GM18526 (cell line): ENCODE measurements around the gene DGKH.

Experiments used
- POLR2A ChIP-seq: IDR thresholded peaks from 3 replicates; pipeline ENCODE4 v1.6.1; 2011; ENCODE audit not compliant: insufficient read length; ENCODE audit errors: extremely low read depth

The DGKH gene

GRCh38 chr13:42048342-42048683, at the start of gene DGKH:
DGKH (plus strand) TSS chr13:42048648; CDS start chr13:42048774, 126 bp downstream.
- TF ChIP-seq POLR2A = no peak

GRCh38 chr13:42000846-42001245, 47.6 kb upstream of the DGKH start:
- no peak for TF ChIP-seq POLR2A

DNA sequence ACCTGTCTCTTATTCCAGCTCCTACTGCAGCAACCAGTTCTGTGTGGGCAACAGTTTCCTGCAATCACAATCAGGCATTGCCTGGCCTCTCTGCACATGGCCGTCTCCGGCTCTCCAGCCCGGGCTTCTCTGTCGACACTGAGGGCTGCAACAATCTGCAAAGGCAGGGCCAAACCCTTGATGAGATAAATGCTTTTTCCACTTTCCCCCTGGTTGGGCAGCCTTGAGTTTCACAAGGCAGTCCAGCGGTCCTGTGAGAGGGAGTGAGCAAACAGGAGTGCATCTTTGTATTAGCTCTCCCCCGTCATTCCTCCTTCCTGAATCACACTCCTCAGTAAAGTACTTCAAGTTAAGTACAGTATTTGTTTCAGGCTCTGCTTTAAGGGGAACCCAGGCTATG, 46.9 kb upstream of the DGKH start:
- no peak for TF ChIP-seq POLR2A

- no peak for TF ChIP-seq POLR2A
Observed at GRCh38 chr13:42002066-42002465, 46.4 kb upstream of the DGKH start.

DNA sequence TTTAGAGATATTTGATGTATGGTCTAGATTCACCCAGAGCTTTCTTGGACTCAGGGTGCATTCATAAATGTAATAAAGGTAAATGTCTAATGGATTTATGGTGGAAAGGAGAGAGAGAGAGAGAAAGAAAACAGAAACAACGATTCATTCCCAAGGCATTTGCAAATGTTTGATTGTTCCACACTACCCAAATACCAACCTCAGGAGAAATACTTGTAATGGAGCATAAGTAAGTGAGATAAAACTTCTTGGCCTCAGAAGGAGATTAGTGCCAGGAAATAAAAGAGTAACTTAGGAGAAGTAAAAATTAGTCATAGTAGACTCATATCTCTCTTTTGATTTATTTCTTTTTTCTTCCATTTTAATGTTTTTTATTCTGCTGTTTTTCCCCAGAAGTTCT, 40.6 kb upstream of the DGKH start:
- no peak for TF ChIP-seq POLR2A

DNA sequence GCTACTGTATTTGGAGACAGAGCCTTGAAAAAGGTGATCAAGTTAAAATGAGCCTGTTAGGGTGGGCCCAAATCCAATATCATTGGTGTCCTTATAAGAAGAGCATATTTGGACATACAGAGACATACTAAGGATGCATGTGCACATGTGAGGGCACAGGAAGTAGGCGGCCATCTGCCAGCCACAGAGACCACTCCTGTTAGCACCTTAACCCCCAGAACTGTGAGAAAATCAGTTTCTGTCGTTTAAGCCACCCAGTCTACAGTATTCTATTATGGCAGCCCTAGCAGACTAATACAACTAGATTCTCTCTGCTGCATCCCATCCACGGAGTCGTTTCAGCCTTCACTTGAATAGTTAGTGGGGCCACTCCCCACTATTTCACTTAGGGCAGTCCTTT, 39.4 kb upstream of the DGKH start:
- no peak for TF ChIP-seq POLR2A

- TF ChIP-seq POLR2A = no peak
Observed at GRCh38 chr13:42011601-42012350, 36.7 kb upstream of the DGKH start.

DNA sequence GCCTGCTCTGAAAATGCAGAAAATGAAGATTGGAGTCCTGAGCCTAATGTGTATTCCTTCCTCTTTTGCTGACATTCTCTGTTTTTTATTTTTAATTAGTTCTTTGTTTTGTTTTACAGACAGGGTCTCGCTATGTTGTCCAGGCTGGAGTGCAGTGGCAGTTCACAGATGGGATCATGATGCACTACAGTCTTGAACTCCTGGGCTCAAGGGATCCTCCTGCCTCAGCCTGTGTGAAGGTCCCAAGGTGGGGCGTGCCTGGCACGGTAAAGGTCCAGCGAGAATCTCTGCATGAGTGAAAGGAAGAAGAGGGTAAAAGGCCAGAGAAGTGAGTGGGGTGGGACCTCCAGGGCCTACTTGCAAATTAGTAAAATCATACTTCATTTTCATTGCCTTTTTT, 34.3 kb upstream of the DGKH start:
- TF ChIP-seq POLR2A = no peak

- TF ChIP-seq POLR2A = no peak
Observed at GRCh38 chr13:42017264-42017663, 31.2 kb upstream of the DGKH start.

DNA sequence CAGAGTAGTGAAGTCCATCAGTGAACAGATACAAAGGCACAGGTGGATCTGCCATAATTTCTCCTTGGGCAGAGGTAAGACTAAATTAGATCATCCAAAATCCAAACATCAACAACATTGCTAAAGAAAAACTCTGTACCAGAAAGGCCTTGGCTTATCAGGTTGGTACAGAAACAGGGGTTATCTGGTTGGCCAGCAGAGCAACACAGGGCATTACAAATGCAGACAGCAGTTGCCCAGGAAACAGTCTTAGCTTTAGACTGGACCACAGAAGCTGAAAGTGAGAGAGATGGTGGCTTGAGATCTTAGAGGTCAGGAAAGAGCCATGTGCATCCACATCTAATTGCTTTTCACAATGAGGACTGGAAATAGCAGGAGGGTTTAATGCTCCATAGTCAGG, 26.6 kb upstream of the DGKH start:
- no peak for TF ChIP-seq POLR2A

- no peak for TF ChIP-seq POLR2A
Observed at GRCh38 chr13:42022336-42022735, 26.1 kb upstream of the DGKH start.

DNA sequence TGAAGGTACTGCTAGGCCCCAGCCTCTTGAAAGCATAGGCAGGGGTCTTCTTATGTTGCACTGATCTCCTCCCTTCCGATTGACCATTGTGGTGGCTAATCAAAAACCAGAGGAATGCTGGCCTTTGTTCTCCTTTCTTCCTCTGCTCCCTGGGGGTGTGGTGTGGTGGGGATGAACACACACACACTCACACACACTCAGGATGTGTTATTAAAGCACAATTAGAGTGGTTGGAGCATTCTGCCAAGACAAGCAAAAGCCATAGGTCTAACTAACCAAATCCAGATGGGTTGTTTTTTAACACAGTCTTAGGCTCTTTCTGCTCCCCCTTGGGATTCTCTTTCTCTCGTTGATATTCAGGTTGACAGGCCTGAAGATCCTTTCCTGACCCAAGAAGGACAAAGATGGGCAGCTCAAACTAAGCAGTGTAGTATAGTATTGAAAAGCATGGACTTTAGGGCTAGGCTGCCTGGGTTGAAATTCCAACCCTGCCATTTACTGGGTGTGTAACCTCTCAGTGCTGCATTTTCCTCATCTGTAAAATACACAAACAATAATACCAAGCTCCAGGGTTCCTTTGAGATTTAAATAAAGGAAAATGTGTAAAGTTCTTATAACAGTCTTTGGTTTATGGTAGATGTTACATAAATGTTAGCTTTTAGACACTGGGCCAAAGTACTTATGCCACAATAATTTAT, 25.5 kb upstream of the DGKH start:
- TF ChIP-seq POLR2A = no peak

GRCh38 chr13:42027286-42027685, 21.2 kb upstream of the DGKH start:
- TF ChIP-seq POLR2A = no peak

DNA sequence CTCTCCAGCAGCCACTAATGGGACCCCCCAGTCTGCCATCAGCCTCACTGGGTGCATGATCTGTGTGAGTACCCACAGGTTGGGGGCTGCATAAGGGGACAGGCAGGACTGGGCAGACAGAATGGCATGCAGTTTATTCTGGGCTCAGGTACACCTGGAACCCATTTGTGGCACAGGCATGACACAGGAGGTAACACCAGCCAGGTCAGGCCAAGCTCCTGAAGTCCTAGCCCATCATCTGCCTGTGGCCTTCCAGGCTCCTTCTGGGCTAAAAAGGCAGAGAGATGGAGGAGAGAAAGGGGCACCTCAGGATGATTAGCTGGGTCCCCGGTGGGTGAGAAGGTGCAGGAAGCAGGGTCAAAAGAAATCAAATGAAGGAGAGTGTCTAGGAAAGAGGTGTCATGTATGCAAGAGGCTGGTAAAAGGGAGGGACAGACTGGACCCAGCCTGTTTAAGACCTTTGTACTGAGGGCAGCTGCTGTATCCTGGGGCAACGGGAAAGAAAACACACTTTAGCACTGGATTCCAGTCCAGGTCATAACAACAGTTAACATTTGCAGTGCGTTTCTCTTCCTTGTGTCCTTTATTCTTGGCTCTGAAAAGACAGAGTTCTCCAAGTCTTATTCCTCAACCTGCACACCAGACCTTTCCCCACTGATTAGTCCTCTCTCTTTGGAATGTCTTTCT, 20.2 kb upstream of the DGKH start:
- TF ChIP-seq POLR2A = no peak

- no peak for TF ChIP-seq POLR2A
Observed at GRCh38 chr13:42035905-42036521, 12.4 kb upstream of the DGKH start.

- TF ChIP-seq POLR2A = no peak
Observed at GRCh38 chr13:42036711-42037110, 11.7 kb upstream of the DGKH start.

DNA sequence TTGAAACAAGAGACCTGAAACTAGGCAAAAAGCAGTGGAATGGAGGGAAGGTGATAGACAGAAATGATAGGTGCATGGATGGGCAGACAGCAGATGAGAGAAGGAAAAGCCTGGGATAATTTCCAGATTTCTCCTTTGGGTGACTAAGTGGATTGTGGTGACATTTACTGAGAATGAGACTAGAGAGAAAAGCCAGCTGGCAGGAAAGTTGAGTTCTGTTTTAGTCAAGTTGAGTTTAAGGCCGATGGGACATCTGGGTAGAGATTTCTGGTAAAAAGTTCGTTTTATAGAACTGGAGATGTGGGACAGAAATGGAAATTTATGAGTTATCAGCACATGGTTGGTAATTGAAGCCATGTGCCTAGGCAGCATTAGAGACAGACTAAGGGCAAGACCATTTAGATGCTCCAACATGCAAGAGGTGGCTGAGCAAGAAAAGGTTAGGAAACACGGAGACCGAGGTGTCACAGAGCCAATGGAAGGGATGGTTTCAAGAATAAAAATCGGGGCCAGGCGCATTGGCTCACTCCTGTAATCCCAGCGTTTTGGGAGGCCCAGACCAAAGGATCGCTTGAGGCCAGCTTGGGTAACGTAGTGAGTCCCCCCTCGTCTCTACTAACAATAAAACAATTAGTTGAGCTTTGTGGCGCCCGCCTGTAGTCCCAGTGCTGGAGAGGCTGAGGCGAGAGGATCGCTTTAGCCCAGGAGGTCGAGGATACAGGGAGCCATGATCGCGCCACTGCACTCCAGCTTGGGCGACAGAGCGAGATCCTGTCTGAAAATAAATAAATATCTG, 9.6 kb upstream of the DGKH start:
- no peak for TF ChIP-seq POLR2A
